Measurements from ENCODE around the gene GABRG3.

The GABRG3 gene

DNA sequence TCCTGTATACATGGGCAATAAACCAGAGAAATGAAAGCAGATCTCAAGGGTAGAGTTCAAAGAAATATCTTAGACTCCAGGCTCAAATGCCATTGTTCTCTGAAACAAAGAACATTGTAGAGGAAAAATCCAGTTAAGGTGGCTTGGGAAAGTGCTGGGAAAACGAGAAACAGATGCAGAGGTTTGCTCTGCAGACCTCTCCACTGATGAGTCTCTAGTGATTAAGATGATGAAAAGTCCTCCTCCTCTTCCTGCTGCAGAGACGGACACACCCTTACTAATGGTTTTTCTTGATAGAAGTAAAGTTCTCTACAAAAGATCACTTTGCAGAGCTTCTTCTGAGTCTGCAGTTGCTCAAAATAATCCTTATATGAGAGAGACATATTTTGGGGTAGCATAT is 264.7 kb downstream of the GABRG3 start:
- no peak for DNase-seq (ENCODE audit: insufficient read length, low spot score)
- no peak for FAIRE-seq

DNA sequence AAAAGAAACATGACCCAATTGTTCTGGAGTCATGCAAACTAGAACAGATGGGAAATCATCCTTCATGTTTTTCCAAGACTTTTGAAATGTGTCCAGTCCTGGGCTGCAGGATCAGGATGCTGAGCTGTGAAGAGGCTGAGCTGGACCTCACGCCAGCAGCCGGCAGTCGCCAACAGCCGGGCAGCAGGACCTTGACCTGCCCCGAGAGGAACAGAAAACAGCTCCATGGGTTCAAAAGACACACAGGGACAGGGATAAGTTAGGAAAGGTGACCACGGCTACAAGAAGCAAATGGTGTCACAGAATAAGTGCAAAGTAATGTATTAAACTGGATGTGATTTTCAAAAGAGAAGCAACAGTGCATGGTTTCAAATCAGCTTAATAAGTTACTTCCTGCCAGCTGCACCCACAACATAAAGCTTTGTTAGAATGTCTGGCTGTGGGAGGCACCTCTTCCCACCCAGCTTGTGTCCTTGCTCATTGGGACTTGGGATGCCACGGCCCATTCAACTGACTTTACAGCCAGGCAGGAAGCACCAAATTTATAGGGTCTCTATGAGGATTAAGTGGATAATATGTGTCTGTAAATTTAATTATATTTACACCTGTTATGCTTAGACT is 266.4 kb downstream of the GABRG3 start:
- DNase-seq (ENCODE audit: insufficient read length, low spot score): no peak
- no peak for FAIRE-seq

DNA sequence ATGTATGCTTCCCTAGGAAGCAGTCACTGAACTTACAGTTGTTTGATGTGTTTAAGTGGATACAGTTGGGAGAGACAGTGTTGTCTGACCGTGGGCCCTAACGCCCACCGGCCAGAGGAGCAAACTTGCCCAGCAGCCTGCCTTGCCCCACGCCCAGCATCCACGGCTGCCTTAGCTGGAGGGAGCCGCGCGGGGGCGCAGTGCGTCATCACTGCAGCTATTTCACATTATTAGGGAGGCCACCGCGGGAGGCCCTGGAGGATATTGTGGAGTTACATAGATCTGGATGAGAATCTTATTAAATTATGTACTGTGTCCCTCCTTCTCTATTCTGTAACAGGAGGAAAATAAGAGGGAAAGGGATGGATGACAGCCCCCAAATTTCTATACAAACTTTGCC is 267.2 kb downstream of the GABRG3 start:
- no peak for FAIRE-seq

DNA sequence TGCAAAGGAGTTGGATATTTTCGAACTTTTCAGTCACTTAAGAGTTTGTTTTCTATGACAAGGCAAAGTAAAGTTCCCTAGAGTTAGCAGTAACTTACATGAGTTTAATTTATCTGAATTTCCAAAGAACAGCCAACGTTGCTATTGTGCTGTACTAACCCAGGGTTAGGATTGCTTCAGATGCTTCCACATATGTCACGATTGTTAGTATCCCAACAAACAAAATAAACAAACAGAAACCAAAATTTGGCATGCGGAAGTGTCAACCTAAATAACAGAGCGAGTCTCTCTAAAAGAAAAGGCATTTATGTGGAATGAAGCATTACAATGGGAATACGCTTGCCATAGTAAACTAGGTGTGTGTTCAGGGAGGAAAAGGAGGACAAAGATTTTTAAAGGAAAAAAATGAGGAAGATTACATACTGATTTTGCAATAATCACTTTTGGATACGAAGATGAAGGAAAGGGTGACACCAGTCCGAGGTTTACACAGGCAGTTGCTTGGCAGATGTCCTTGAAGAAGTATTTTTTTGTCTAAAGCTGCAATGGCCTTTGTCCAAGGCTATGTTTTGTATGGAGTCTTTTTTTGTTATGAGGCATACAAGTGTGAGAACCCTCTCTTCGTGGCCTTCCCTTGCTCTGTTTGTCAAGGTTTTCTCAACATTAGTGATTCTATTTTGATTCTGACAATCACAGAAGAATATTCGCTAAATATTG is 267.9 kb downstream of the GABRG3 start:
- FAIRE-seq: no peak
- DNase-seq (ENCODE audit: insufficient read length, low spot score): no peak

More for the DNA sequence above, 267.2 kb downstream of the GABRG3 start:
- no peak for DNase-seq (ENCODE audit: insufficient read length, low spot score)

DNA sequence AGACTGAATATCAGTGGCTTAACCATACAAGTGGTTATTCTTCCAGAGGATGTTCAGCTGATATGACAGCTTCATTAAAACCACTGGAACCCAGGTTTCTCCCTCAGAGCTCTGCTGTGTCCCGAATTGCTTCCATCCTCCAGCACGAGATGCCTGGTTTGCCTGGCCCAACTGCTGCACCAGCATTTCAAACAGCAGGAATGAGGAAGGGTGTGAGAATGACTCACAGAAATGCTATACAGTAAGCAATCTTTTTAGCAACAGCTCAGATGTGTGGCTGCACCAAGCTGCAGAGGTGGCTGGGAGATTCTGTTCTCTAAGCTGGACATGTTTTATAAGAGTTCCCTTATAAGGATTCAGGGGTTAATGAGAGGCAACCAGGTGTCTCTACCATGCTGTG is 271.0 kb downstream of the GABRG3 start:
- DNase-seq (ENCODE audit: insufficient read length, low spot score) (no peak), FAIRE-seq (no peak)

DNA sequence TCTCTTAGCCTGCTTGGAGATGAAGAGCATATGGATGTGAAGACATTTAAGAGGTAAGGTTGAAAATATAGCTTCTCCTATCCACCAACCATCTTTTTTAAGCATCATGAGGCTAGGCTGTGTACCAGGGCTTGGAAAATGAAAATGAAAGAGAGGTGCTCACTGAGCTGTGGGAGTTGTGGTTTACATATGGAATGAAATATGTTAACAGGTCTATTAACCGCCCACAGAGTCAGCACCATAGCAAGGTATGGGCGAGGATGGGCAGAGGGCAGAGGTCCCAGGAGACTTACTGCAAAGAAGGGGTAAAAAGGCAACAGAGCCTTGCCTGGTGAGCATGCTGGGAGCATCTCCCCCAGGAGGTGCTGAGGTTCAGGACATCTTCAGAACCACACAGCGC is 273.1 kb downstream of the GABRG3 start:
- DNase-seq (ENCODE audit: insufficient read length, low spot score): no peak
- no peak for FAIRE-seq

DNA sequence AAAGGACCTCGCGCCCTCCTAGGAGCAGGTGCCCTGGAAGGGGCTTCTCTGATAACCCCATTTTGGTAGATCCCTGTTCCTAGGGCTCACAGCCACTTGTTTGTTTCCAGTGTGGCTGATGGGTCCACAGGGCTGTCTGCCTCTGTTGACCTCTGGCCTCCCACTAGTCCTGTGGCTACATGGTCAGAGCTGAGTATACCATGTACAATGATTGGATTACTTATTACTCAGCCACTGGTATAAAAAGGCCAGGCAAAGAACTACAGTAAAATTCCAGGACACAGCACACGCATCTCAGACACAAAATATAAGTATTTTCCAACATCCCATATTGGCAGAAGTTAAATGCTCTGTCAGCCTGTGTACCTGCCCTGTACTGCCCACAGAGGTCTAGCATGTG is 277.3 kb downstream of the GABRG3 start:
- no peak for DNase-seq (ENCODE audit: insufficient read length, low spot score)
- FAIRE-seq: no peak

DNA sequence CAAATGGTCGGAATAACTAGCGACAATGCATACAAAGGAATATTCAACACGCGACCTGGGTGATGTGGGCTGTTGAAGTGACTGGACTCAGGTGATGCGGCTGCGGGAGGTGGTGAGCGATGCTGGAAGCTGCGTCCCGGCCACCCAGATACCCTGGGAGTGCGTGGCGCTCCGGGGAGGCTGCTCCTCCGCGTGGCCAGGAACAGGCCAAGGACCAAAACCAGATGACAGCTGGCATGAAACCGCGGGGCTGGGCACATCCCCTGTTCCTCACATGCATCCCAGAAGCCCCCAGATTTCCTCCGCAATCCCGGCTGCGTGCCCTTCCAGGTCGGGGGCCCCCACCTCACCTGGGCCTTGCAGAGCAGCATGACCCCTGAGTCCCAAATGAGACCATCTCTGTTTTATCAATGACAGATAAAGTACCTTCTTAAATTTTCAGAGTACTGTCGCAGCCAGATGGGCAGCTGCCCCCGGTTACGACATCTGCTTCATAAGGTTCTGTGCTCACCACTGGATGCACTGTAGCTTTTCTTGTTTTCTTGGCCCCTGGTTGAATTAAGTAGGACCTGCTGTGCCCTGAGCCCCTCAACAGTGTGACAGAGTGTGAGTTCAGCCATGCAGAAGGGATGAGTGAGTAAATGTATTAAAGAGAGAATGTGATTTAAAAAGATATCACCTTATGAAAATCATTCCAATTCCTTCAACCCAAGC is 278.2 kb downstream of the GABRG3 start:
- no peak for FAIRE-seq
- DNase-seq (ENCODE audit: insufficient read length, low spot score): no peak

DNA sequence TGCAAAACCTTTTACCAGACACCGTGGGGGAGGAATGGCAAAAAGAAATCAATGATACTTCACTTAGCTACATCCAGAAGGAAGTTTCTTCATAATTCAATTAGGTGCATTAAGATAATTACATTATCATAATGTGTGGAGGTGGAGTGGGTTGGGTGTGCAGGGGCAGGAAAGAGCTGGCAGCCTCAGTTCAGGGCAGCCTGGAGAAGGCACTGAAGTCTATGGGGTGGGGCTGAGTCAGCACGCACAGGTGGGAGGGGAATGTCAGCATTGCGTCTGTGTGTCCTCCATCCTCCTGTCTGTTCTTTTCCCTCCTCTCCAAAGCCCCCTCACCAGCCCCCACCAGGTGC is 278.8 kb downstream of the GABRG3 start:
- no peak for DNase-seq (ENCODE audit: insufficient read length, low spot score)
- no peak for FAIRE-seq

DNA sequence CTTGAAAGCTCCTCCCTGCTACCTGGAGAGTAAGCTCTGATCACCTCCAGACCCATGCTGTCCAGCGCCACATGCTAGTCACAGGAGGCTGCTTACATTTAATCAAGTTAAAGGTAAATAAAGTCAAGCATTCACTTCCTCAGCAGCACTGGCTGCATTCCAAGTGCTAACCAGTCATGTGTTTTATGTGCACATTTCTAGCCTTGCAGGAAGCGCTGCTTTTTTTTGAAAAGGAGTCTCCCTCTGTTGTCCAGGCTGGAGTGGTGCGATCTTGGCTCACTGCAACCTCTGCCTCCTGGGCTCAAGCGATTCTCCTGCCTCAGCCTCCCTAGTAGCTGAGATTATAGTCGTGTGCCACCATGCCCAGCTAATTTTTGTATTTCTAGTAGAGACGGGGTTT is 279.2 kb downstream of the GABRG3 start:
- DNase-seq (ENCODE audit: insufficient read length, low spot score) (no peak), FAIRE-seq (no peak)

DNA sequence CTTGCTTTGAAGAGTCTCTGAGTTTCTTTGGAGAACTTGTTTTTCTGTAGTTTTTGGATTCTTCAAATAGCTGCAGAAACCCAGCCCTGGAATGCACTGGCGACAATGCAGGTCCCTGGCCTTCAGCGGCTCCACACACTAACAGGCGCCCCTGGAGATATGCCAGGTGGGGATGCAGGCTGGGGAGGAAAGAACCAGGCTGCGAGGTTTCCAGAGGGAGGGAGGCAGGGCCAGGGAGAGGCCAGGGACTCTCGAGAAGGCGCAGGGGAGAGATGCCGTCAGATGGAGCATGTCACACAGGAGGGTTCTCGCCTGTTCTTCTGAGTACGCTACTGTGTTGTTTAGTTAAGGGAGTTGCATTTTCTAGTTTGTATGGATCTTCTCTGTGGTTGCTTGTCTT is 283.1 kb downstream of the GABRG3 start:
- FAIRE-seq: no peak

DNA sequence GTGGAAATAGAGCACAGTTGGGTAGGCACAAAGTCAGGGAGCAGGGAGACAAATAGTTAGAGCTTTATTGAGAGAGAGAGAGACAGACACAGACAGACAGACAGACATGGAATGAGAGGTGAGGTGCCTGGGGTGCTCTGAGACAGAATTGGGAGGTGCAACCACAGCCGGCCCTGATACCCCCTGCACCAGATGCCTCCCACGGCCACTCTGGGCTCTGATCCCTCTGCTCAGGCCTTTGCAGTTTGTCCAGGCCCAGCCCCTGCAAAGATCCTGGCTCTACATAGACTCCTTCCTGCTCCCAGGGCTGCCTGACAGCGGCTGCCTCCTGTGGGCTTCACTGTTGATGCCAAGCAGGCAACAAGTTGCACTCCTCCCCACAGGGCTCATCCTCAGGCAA is 283.8 kb downstream of the GABRG3 start:
- FAIRE-seq: no peak

More for the DNA sequence above, 283.1 kb downstream of the GABRG3 start:
- DNase-seq (ENCODE audit: insufficient read length, low spot score): no peak

DNA sequence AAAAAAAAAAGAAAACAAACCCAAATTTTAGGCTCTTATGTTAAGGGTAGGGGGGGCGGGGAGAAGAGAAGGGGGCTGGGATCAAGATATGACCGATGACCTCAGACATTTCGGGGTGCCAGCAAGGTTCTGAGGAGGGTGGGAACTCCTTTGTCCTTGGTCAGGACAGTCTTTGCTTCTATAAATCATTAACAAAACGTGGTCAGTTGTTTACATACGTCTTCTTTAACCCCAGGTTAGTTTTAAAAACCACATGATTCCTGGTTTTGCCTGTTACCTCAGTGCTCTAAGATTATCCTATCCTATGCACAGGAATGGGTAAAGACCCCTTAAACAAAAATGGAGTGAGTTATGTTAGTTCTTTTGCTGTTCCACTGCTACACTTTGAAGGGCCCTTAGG is 285.5 kb downstream of the GABRG3 start:
- FAIRE-seq (no peak), DNase-seq (ENCODE audit: insufficient read length, low spot score) (no peak)

More for the DNA sequence above, 283.8 kb downstream of the GABRG3 start:
- no peak for DNase-seq (ENCODE audit: insufficient read length, low spot score)

DNA sequence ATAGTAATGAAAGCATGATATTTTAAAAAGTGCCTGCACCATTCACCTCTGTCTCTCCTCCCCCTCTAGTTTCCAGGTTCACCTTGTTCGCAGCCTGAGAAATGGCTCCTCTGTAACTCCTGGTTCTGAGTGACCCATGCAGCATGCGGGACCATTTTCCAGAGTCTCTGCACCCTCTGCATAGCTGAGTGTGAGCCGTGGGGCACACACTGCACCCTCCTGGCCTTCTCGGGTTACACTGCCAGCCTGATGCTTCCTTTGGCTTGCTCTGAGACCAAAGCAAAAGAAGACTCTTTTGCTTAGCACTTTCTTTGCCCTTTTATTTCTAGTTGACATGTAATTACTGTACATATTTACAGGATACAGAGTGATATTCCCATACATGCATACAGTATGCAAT is 287.3 kb downstream of the GABRG3 start:
- DNase-seq (ENCODE audit: insufficient read length, low spot score) (no peak), FAIRE-seq (no peak)

DNA sequence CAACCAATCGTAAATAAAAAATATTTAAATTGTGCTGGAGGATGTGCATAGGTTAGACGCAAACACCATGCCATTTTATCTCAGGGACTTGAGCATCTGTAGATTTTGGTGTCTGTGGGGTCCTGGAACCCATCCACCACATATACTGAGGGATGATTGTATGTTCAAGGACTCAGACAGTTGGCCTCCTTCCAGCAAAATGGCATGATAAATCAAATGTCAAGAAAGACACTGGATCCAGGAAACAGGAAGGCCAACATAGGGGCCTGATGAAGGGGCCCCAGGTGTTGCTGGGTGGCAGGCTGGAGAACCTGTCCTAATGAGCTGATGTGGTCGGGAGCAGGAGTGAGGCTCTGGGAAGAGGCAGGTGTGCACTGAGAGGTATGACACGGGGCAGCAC is 289.5 kb downstream of the GABRG3 start:
- FAIRE-seq: no peak
- no peak for DNase-seq (ENCODE audit: insufficient read length, low spot score)

DNA sequence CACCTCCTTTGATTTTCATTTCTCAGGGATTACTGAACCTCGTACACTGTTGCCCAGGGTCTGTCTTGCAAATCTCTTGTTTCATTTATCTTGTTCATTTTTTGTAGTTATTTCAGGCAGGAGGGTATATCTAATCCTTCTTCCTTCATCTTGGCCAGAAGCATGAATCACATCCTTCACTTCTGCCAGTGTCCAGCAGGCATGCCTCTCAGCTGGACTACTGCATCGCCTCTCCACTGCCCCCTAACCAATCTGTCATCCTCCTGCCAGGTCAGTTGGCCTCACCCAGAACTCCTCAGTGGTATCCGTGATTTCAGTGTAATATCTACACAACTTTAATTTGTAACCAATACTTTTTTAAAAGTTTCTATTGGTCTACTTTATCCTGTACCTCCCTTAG is 297.9 kb downstream of the GABRG3 start:
- FAIRE-seq: no peak
- no peak for DNase-seq (ENCODE audit: insufficient read length, low spot score)

DNA sequence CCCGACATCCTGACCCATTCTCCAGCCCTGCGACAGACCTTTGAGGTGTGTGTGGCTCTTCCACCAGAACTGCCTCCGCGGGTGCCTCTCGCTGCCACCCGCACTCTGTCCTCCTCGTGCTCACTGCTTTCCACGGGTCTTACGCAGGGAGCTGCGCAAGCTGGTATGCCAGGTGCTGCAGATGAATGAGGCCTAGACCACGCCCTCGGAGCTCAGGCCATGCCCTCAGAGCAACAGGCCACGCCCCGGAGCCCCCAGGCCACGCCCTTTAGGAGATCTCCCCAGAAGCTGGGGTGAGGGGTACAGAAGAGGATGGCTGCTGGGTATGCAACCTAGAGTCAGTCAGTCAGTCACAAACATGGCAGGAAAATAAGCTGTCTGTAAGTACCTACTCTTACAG is 300.3 kb downstream of the GABRG3 start:
- FAIRE-seq (no peak), DNase-seq (ENCODE audit: insufficient read length, low spot score) (no peak)

DNA sequence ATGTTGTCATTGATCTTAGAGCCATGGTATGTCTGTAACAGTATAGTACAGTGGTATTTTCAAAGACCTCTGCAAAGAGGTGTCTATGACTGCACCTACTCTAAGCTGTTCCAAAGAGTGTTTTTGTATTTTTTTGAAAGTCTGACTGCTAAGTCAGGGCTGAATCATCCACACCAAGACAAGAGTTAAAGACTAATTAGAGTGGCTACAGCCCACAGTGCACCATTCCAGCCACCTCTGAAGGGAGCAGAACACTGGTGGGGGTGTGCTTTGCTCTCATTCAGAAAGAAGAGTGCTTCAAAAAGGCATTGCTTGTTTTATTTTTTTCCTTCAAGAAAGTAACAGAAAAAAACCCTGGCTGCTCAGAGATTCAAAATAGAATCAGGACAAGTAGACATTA is 301.4 kb downstream of the GABRG3 start:
- no peak for FAIRE-seq
- no peak for DNase-seq (ENCODE audit: insufficient read length, low spot score)

DNA sequence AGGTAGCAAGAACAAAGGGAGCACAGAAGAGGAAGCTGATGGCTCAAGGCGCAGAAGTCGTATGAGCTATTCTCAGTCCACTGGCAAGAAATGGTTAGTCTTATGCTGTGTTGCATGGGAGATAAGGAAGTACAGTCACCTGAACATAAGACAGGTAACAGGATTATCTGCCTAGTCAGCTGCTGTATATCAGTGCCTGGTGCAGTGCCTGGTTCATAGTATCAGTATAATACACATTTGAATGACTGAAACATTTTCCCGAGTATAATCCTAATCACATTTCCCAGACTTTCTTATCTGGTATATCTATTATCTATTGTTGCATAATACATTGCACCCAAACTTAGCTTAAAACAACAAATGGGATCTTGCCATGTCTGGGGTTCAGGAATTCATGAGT is 302.5 kb downstream of the GABRG3 start:
- FAIRE-seq (no peak), DNase-seq (ENCODE audit: insufficient read length, low spot score) (no peak)

DNA sequence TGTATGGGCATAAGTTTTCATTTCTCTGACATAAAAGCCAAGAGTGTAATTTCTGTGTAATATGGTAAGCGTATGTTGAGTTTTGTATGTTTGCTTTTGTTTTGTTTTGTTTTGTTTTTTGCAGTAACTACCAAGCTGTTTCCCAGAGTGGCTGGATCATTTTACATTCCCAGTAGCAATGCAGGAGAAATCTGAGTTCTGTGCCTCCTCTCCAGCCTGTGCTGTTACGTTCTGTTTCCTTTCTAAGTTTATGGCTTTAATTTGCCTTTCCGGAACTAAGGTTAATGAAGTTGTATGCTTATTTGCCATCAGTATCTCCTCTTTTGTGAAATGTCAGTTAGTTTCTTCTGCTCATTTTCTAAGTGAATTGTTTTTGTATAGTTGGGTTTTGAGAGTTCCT is 307.8 kb downstream of the GABRG3 start:
- DNase-seq (ENCODE audit: insufficient read length, low spot score) (no peak), FAIRE-seq (no peak)

DNA sequence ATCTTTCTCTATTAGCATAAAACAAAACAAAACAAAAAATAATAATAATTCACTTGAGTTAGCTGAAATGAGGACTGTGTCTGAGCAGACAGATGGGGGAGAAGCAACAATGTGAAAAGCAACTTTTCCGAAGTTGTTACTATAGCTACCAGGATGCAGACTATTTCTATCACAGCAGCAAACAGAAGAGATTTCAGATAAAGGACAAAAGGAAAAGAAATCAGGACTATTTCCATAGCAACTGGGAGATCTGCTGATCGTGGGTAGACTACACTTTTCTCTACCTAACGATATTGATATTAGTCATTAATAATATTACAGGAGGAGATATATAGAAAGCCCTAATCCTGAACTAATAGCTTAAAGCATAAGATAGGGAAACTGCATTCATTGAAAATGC is 321.7 kb downstream of the GABRG3 start:
- DNase-seq (ENCODE audit: insufficient read length, low spot score) (no peak), FAIRE-seq (no peak)

DNA sequence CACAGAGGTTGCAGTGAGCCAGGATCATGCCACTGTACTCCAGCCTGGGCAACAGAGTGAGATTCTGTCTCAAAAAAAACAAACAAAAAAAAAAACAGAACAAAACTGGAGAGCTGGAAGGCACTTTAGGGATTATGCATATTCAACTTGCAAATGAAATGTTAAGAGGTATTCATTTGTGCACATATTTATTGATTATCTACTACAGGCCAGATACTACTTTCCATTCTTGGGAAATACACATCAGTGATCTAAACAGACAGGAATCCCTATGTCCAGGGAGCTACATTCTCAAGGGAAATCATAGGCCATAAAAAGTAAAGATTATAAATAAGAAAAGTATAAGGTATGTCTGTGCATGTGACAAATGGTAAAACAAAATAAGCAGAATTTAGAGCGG is 322.6 kb downstream of the GABRG3 start:
- FAIRE-seq (no peak), DNase-seq (ENCODE audit: insufficient read length, low spot score) (no peak)
